T-helper 1 cell treated with Interleukin-12 subunit alpha and Interleukin-12 subunit beta and Interleukin-4 antibody, amounts not matched to agents 30 ng/mL and 1 ng/mL, for 36 hours (primary cell): ENCODE data around the gene CAMSAP2. TPM values are rescaled to one million over a fixed set of nuclear protein-coding genes. Genes with fewer than 3 reads are reported as not detected.

Experiments
- intact Hi-C: fragments of 100-400 bp; cut with micrococcal nuclease; formaldehyde crosslinking; loops from one replicate; pipeline ENCODE4 v1.15.1; 2024
- total RNA-seq: library from RNA; stranded (reverse); gene quantifications from 2 replicates; pipeline ENCODE4 v1.2.3, GENCODE V29; 2022

CAMSAP2 gene
- total RNA-seq, 1 donor from 2014 or later = 0.44 TPM

DNA sequence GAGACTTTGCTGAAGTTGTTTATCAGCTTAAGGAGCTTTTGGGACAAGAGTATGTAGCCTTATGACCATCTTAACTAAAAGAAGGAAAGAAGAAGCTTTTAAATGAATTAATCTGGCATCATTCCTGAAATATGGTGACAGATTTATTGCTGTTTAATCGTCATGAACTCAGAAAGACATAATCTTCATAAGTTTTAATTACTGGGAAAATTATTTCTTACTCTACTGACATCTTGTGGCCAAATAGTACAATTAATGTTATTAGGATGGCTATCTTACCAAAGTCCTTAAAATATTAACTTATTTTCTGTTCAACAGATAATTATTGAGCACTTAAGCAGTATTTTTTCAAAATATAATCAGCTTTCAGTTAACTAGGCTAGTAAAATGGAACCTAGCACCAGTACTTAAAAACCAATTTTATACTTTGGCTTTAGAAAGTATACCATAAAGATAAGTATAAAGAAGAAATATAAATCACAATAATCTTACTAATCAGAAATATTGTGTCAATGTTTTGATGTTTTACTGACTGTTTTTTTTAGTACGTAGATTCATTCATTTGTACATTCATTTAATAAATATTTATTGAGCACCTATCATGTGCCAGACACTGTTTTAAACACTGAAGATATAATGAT lies 99.4 kb downstream of the CAMSAP2 start:
- intact Hi-C loops = loop anchor here (1.0 kb wide), 1 partner anchor 216 kb away; no protein-coding TSS in a partner anchor

DNA sequence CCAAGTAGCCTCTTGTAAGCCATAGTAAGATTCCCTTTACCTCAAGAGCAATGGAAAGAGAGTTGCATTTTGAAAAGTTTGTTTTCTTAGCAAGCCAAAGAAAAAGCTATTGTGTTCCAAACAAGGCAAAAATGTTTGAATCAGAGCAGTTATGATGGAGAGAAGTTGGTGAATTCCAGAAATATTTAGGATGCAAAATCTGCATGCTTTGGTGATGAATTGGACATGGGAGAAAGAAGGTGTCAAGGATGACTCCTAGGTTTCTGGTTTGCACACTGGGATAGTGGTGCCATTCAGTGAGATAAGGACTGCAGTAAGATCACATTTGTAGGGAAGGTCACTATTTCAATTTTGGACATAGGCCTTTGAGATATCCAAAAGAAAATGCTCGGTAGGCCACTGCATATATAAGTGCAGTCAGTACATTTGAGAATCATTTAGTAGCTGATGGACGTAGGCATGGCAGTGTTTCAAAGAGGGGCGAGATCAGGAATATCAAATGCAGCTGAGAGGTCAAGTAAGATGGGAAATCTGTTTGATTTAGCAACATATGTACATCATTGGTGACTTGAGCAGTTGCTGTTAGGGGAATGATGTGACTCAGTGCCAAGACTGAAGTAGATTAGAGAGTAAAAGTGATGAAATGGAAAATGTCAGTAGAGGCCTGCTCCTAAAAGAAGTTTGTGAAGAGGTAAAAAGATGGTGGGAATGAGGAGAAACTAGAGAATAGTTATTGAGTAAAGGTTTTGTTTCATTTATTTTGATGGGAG lies 100.2 kb downstream of the CAMSAP2 start:
- intact Hi-C loops = loop anchor here (1.0 kb wide), 1 partner anchor 217 kb away; no protein-coding TSS in a partner anchor

DNA sequence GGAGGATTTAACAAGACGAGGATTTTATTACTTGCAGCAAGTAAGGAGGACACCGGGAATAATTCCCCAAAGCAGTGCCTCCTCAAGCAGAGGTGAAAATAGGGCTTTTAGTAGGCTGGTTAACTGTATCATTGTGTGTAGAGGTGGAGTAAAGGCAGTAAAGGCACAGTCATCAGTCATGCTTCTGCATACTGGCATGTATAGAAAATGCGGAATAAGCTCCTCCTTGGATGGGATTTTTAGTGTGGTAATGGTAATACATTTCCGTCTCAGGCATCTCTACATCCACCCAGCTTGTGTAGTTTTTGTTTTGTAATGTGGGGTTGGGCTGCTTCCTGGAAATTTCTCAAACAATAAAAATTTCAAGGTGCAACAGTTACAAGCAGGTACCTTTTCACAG lies 106.7 kb downstream of the CAMSAP2 start:
- intact Hi-C loops = no loop called here

DNA sequence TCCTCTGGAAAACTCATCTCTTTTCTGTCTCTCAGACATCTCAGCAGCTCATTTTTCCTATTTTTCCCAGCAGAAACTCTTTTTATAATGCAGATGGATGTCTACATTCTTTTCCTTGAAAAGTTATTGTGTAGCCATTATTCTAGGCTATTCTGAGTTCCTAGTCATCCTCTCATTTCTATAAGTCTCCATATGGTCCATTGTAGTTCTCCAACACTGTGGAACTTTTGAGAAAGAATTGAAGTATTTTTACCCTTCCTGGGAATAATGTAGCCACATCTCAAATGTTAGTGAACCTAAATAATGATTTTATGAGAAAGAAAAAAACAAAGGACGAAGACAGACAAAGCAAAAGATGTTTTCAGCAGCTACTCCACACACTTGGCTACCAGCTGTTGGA lies 107.7 kb downstream of the CAMSAP2 start:
- intact Hi-C loops = no loop called here

DNA sequence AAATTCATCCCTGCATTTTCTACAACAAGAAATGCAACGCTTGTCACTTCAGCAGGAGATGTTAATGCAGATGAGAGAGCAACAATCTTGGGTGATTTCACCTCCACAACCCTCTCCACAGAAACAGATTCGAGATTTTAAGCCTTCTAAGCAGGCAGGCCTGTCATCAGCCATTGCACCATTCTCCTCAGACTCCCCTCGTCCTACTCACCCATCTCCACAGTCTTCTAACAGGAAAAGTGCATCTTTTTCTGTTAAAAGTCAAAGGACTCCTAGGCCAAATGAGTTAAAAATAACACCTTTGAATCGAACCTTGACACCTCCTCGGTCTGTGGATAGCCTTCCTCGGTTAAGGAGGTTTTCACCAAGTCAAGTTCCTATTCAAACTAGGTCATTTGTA lies 110.7 kb downstream of the CAMSAP2 start:
- intact Hi-C loops = no loop called here

DNA sequence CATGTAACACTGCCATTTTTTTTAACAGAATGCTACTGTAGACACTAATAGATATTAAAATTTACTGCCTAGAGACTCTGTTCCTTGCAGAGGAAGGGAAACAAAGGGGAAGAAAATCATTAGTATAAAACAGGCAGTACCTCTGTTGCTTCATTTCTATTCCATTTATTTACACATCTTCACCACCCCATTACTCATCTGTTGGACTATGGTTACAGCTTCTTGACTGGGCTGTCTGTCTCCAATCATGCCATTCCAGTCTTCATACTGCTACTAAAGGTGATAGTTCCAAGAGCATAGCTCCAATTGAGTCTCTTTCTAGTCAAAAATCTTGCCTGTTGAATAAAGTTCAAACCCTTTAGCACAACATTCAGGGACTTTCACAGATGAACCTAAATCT lies 111.9 kb downstream of the CAMSAP2 start:
- intact Hi-C loops = no loop called here

DNA sequence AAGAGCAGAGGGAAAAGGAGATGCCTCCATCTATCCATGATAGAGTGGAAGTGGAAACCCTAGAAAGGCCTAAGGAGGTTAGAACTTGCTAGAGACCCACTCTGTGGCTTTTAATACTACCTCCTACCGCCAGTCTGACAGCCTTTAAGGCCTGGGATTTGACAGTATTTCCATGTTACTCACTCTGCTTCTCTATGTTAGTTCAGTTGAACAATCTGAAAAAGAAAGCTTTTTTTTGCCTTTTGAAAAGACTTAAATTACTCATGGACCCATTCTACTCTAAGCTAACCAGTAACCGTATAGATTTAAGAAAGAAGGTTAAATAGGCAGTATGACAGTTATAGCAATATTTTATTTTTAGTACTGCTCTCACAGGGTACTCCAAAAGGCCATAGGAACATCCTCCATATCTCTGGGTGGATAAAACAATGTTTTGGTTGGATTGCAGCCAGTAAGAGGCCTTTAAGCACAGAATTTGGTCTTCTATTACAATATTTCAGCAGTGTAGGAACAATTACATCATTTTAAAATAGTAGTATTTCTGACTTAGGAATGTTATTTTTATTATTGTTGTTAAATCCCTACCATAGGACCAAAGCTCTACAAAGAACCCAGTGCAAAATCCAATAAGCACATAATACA lies 118.1 kb downstream of the CAMSAP2 start:
- intact Hi-C loops = no loop called here

DNA sequence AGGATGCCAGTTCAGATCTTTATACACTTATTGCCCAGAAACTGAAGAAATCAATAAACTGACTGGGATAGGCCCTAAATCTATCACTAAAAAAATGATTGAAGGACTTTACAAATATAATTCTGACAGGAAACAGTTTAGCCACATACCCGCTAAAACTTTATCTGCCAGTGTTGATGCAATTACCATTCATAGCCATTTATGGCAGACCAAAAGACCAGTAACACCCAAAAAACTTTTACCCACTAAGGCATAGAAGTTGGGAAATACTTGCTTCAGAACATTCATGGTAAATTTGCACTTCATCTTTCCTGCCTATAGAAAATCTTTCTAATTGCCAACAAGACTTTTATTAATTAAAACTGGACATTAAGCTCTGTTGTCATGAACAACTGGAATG lies 119.1 kb downstream of the CAMSAP2 start:
- intact Hi-C loops = no loop called here

DNA sequence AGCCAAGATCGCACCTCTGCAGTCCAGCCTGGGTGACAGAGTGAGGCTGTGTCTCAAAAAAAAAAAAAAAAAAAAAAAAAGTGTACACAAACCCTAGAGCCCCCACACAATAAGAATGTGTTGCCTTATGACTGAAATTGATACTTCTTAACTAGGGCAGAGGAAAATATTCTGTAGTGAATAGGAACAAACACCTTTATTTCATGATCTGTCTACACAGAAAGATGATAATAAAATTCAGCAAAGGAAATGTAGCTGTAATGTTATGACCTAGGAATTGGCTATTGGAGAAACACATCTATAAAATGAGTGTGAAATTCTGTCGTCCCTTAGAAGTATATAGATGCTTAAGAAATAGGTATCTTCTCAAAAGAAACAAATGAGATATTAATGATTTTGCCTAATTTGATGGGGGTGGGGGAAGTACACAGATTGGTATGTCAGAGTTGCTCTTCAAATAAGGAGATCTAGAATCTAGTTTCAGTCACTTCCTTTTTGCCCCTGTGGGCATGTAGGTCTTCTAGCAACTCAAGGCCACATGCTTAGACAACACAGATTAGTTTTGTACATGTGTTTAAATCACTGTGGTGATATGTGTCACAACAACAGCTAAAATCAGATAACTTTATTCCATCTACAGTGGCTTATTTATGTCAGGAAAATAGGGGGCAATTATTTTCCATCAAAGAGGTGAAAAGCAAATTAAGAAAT lies 123.4 kb downstream of the CAMSAP2 start:
- intact Hi-C loops = no loop called here

DNA sequence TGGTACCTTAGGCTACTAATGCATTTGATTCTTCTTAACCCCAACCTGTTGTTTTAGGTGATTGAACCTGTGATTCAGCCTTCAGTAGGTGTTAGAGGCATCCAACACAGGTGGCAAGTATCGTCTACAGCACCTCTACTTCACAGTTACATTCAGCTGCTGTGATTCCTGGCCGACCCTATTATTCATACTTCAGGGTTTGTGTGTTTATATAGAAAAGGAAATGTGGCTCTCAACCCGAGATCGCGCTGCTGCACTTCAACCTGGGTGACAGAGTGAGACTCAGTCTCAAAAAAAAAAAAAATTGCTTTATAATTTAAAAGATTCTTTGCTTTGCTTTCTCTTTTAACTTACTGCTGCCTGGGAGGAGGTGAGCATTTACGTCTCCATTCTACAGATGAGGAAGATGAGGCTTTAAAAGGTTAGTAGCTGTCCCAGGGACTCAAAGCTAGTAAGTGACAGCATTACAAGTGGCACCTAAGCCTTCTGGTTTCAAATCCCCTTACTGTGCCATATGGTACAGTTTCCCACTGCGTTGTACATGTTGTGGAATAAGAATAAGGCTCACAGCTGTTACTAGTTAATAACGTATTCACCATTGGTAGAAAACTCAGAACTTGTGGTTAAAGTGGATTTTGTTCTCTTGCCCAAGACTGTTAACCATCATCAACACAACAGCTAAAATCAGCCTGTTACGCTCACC lies 124.2 kb downstream of the CAMSAP2 start:
- intact Hi-C loops = no loop called here

DNA sequence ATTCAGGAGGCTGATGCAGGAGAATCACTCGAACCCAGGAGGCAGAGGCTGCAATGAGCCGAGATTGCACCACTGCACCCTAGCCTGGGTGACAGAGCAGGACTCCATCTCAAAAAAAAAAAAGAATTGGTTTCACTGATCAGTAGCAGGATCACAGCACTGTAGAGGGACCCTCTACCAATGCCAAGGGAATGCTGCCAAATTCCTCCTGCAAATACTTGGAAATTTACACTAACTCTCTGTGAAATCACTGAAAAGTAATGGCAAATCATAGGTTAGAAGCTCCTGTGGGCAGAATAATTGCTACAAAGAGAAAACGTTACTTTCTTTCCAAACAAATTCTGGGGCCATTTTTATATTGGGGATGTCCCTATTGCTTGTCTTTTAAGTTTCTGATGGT lies 127.4 kb downstream of the CAMSAP2 start:
- intact Hi-C loops = loop anchor here (2.0 kb wide), 1 partner anchor 23 kb away; no protein-coding TSS in a partner anchor

DNA sequence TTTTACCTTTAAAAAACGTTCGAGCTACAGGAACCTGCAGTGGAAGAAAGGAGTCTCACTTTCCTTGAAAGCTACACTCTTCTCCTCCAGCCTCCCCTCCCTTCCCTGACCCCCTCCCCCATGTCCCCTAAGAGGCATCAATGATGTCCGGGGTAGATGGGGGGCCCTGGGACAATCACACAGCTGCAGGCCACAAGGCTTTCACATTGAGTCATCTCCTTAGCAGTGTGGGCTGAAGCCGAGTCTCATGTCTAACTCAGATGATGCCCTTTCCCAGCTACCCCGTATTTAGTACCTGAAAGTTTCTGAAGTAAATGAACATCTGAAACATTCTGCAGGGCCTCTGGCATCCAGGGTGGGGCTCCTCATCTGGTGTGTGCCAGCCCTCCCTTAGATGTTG lies 127.8 kb downstream of the CAMSAP2 start:
- intact Hi-C loops = loop anchor here (2.0 kb wide), 1 partner anchor 22 kb away; no protein-coding TSS in a partner anchor

DNA sequence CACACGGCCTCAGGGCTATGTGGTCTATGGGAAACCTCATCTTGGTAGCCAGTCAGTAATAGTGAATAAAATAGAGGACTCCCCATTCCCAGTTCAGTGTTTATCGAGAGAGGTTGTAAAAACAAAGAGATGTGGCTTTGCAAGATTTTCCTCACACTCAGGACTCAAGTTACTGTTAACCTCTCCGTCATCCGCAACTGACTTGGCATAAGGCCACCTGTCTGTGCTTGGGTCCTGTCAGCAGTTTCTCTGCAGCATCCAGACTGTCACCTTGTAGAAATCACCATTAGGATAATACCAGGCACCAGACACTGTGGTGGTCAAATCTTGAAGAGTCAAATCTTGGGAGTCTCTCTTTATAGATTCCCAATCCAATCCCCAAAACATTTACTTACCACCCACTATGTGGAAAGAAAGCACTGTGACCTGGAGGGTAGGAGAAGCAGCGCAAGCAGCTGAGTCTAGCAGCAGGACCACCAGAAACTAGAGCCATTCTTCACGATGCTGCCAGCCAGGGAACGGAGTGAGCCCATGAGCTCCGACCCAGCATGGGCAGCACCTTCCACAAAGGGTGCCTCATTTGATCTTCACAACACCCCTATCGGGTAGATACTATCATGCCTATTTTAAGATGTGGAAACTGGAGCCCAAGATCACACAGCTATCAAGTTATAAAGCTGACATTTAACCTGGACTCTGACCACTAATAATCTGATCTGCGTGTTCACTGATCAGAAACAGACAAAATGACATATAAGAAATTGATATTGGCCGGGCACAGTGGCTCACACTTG lies 128.5 kb downstream of the CAMSAP2 start:
- intact Hi-C loops = loop anchor here (2.0 kb wide), 1 partner anchor 22 kb away; no protein-coding TSS in a partner anchor

DNA sequence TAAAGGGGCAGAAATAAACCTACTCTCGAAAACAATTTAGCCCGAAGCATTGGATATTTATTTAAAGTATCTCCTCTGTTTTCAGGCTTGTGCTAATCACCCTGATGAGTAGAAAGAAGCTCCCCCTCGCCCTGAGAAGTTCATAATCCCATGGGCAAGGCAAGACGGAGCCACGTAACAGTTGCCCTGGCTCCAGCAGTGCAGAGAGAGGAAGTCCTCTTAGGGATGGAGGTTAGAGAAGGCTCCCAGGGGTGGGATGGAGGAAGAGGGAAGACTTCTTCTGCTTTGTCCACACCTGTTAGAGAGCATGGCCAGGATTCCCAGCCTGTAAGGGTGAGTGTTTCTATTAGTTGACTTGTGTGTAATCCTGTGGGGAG lies 130.7 kb downstream of the CAMSAP2 start:
- intact Hi-C loops = no loop called here

DNA sequence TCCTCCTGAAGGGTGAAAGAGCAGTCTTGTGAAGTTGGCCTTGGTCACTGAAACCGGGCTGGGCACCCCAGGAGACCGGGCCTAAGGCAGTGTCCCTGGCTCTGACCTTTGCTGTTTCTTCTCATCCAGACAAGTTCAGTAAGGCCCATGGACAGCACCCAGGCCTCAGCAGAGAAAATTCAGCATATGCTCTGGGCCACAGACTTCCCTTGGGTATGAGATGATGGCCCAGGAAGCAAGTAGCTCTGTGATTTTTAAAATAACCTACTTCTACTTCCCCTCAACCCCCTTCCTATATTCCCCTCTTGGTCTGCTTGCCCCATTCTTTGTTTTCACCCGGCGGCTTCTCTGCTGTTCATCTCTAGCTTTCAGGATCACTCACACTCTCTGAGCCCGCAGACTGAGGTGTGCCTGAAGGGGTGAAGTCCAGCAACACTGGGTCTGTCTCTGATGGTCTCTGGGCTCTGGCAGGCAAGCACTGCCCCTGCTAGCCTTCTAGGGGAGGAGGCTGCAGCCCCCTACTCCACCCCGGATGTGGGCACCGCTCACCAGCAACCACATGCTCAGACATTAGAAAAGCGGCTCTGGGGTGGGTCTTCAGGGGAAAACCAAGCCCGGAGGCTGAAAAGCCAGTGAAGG lies 131.2 kb downstream of the CAMSAP2 start:
- intact Hi-C loops = no loop called here

DNA sequence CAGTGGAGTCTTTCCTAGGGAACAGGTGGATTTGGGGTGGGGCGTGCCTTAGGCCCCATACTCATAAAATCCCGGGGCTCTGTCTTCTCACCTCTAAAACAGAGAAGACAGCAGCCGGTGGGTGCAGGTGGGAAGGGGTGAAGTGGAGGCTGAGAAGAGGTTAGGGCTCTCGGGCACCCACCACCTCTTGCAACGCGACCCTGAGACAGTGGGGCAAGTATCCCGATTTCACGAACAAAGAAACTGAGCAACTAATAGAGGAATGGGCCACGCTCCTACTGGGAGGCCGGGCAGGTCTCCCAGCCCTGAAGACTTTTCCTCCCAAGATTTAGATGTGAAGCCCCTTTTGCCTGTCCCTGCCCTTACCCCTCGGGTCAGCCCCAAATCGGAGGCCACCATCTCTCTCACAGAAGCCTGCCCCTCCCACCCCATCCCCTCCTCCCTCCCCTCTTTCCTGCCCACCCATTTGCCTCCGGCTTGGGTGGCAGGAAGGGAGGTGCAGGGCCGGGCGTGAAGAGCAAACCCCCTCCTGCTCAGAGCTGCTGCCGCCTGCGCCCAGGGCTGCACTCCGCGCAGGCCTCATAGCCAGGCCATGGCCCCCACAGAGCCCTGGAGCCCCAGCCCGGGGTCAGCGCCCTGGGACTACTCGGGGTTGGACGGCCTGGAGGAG lies 133.9 kb downstream of the CAMSAP2 start, which contains the start of gene GPR25:
Gene GPR25 (plus strand): TSS at position 536 of the 670 bp plus-strand sequence. CDS start 57 bp downstream, at position 593.
- intact Hi-C loops = no loop called here

DNA sequence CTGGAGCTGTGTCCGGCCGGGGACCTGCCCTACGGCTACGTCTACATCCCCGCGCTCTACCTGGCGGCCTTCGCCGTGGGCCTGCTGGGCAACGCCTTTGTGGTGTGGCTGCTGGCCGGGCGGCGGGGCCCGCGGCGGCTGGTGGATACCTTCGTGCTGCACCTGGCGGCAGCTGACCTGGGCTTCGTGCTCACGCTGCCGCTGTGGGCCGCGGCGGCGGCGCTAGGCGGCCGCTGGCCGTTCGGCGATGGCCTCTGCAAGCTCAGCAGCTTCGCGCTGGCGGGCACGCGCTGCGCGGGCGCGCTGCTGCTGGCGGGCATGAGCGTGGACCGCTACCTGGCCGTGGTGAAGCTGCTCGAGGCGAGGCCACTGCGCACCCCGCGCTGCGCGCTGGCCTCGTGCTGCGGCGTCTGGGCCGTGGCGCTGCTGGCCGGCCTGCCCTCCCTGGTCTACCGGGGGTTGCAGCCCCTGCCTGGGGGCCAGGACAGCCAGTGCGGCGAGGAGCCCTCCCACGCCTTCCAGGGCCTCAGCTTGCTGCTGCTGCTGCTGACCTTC lies 134.5 kb downstream of the CAMSAP2 start:
- intact Hi-C loops = no loop called here

DNA sequence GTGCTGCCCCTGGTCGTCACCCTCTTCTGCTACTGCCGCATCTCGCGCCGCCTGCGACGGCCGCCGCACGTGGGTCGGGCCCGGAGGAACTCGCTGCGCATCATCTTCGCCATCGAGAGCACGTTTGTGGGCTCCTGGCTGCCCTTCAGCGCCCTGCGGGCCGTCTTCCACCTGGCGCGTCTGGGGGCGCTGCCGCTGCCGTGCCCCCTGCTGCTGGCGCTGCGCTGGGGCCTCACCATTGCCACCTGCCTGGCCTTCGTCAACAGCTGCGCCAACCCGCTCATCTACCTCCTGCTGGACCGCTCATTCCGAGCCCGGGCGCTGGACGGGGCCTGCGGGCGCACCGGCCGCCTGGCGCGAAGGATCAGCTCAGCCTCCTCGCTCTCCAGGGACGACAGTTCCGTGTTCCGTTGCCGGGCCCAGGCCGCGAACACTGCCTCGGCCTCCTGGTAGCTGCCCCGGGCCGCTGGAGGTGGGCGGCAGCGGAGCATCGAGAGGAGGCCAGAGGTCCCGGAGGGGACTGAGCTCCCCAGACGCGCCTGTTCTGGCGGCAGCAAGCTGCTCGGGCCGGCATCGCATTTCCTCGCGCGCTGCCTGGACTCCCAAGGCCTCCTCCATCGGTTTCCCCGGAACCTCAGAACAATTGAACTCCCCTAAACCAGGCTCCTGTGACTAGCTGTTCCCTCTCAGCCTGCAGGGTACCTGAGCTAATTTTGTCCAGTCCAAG lies 135.1 kb downstream of the CAMSAP2 start:
- intact Hi-C loops = no loop called here
